Endothelial cell of umbilical vein (primary cell): Measurements from ENCODE around the gene DCAF11. TPM values are rescaled to one million over a fixed set of nuclear protein-coding genes. Genes with fewer than 3 reads are reported as not detected.

Experiments
- BruUV-seq: library from RNA; stranded (reverse); fragments of 400-500 nt; replicated peaks from 2 replicates; lab custom pipeline; 2021; lab: Mats Ljungman, UMichigan
- CTCF ChIA-PET: fragments of 300-600, 350-600 bp; sonication (Branson Sonifier 250); formaldehyde crosslinking; loops from one replicate; lab custom pipeline; 2021; ENCODE audit warnings: antibody characterized with exemption, inconsistent platforms; lab: Charles Lee
- POLR2A ChIA-PET: fragments of 300-600, 350-600 bp; sonication (Branson Sonifier 250); formaldehyde crosslinking; loops from one replicate; lab custom pipeline; 2021; ENCODE audit warnings: antibody characterized with exemption, inconsistent platforms; lab: Charles Lee
- DNase-seq: peaks from one replicate; pipeline ENCODE4 v3.0.0-alpha.2; 2011; ENCODE audit warnings: low read depth, low spot score
- FAIRE-seq: peaks from 2 replicates; lab custom pipeline; 2011; peaks lifted over from hg19 to GRCh38; lab: Jason Lieb, UNC
- H2AFZ ChIP-seq: 2 replicates; pipeline ENCODE4 v1.6.0; 2012; ENCODE audit warnings: low read depth, low read length, control low read depth, inconsistent platforms
- H3K27ac ChIP-seq: 2 replicates; pipeline ENCODE4 v1.5.1; 2011; ENCODE audit warnings: low read depth, mild to moderate bottlenecking, control low read depth, low read length, moderate library complexity; ENCODE audit not compliant: insufficient read depth
- H3K27me3 ChIP-seq, 2 experiments: 2 replicates each; pipeline versions ENCODE4 v1.6.0 to v1.6.1; 2011; ENCODE audit warnings: low read length in 2 of 2, mixed read lengths in 1 of 2; ENCODE audit not compliant: control insufficient read depth in 2 of 2, insufficient read depth in 2 of 2
- H3K36me3 ChIP-seq, 2 experiments: 2 replicates in 1 of 2; 3 replicates in 1 of 2; pipeline ENCODE4 v1.5.1; 2011; ENCODE audit warnings: low read length in 2 of 2, mild to moderate bottlenecking in 1 of 2, moderate library complexity in 1 of 2; ENCODE audit not compliant: control insufficient read depth in 2 of 2, insufficient read depth in 2 of 2; ENCODE audit errors: extremely low read depth in 1 of 2
- H3K4me1 ChIP-seq: 3 replicates; pipeline ENCODE4 v1.5.1; 2011; ENCODE audit warnings: mild to moderate bottlenecking, low read length; ENCODE audit not compliant: control insufficient read depth, insufficient read depth; ENCODE audit errors: extremely low read depth
- H3K4me2 ChIP-seq: 2 replicates; pipeline ENCODE4 v1.6.1; 2011; ENCODE audit warnings: low read length, control low read depth, mixed read lengths; ENCODE audit not compliant: insufficient read depth
- H3K4me3 ChIP-seq, 3 experiments: fragments of 200-600 bp in 1 of 3; sonication (generic), shearing (Covaris generic) in 1 of 3; replicated peaks in 1 of 3; 2 replicates each; pipeline ENCODE4 v1.5.1; 2011 to 2016; ENCODE audit warnings: control low read depth in 3 of 3, low read length in 3 of 3, mild to moderate bottlenecking in 2 of 3, inconsistent platforms in 1 of 3, low read depth in 1 of 3, moderate library complexity in 1 of 3; ENCODE audit not compliant: insufficient read depth in 1 of 3
- H3K79me2 ChIP-seq: 2 replicates; pipeline ENCODE4 v1.6.0; 2012; ENCODE audit warnings: low read length, inconsistent platforms; ENCODE audit not compliant: control insufficient read depth, insufficient read depth
- H3K9ac ChIP-seq: replicated peaks from 2 replicates; pipeline ENCODE3; 2011; ENCODE audit warnings: low read length, control low read depth; ENCODE audit not compliant: insufficient read depth; ENCODE audit errors: extremely low read depth
- H3K9me1 ChIP-seq: replicated peaks from 3 replicates; pipeline ENCODE4 v1.6.0; 2011; ENCODE audit warnings: mild to moderate bottlenecking, low read length; ENCODE audit not compliant: control insufficient read depth, insufficient read depth; ENCODE audit errors: extremely low read depth
- H3K9me3 ChIP-seq: replicated peaks from 2 replicates; pipeline ENCODE4 v1.5.1; 2012; ENCODE audit warnings: low read length, inconsistent platforms; ENCODE audit not compliant: control insufficient read depth, insufficient read depth
- H4K20me1 ChIP-seq: replicated peaks from 2 replicates; pipeline ENCODE3; 2011; ENCODE audit warnings: mild to moderate bottlenecking, low read length; ENCODE audit not compliant: control insufficient read depth, insufficient read depth; ENCODE audit errors: extremely low read depth
- EZH2 ChIP-seq: IDR thresholded peaks from 2 replicates; pipeline ENCODE4 v1.6.1; 2012; ENCODE audit warnings: borderline replicate concordance, low read depth, mild to moderate bottlenecking, moderate library complexity, low read length, inconsistent platforms; ENCODE audit not compliant: severe bottlenecking
- FOS ChIP-seq: IDR thresholded peaks from 2 replicates; pipeline ENCODE4 v1.6.1; 2011; ENCODE audit warnings: mild to moderate bottlenecking, low read length, moderate library complexity, borderline replicate concordance; ENCODE audit not compliant: insufficient read depth
- GATA2 ChIP-seq: IDR thresholded peaks from 2 replicates; pipeline ENCODE4 v1.7.0; 2011; ENCODE audit warnings: low read depth, mild to moderate bottlenecking, moderate library complexity, mixed read lengths, low read length; ENCODE audit not compliant: insufficient read length, insufficient read depth
- JUN ChIP-seq: IDR thresholded peaks from 2 replicates; pipeline ENCODE4 v1.6.1; 2011; ENCODE audit warnings: borderline replicate concordance, low read depth; ENCODE audit not compliant: insufficient read length, insufficient read depth
- MYC ChIP-seq: IDR thresholded peaks from one replicate; pipeline ENCODE4 v1.6.1; 2011; ENCODE audit warnings: mild to moderate bottlenecking, low read depth, low read length
- POLR2A ChIP-seq: IDR thresholded peaks from 2 replicates; pipeline ENCODE4 v1.6.1; 2012; ENCODE audit warnings: low read depth, mild to moderate bottlenecking, control low read depth, low read length
- POLR2AphosphoS5 ChIP-seq: IDR thresholded peaks from 2 replicates; pipeline ENCODE4 v1.6.1; 2012; ENCODE audit warnings: low read depth, mild to moderate bottlenecking, control low read depth, low read length, moderate library complexity; ENCODE audit not compliant: insufficient read depth
- dilution Hi-C: fragments of 300-500 bp; cut with MboI; formaldehyde crosslinking; loops from one replicate; pipeline ENCODE4 v1.15.0; 2019; ENCODE audit warnings: low sequenced_read_pairs; ENCODE audit not compliant: extremely low pct_ligation_motif_present
- intact Hi-C: fragments of 100-400 bp; cut with micrococcal nuclease; formaldehyde crosslinking; loops from one replicate; pipeline ENCODE4 v1.10.0; 2022
- polyA plus RNA-seq, 4 experiments: library from polyadenylated mRNA; depleted of rRNA in 3 of 4; stranded (reverse) in 3 of 4; unstranded in 1 of 4; fragments of >200 nt; gene quantifications; 2 replicates each; pipeline versions ENCODE4 v1.2.1 to v1.2.3, GENCODE V29; 2011 to 2012; ENCODE audit warnings: missing spikeins in 1 of 4
- total RNA-seq: library from RNA; stranded (reverse); gene quantifications from 2 replicates; pipeline ENCODE4 v1.2.3, GENCODE V29; 2021
- TF ChIP-seq, protein P1 (sequence below), 2 donors: IDR thresholded peaks; 1 replicate in 1 of 2; 2 replicates in 1 of 2; pipeline ENCODE4 v1.5.1; 2011; ENCODE audit warnings: low read length in 2 of 2, mild to moderate bottlenecking in 2 of 2, moderate library complexity in 2 of 2, control low read depth in 1 of 2, inconsistent platforms in 1 of 2, low read depth in 1 of 2; ENCODE audit not compliant: insufficient read depth in 1 of 2; ENCODE audit errors: extremely low read depth in 1 of 2
- TF ChIP-seq, protein P2 (sequence below): IDR thresholded peaks from 2 replicates; pipeline ENCODE4 v1.6.1; 2011; ENCODE audit not compliant: insufficient read depth, insufficient read length

DCAF11 gene
- total and polyA plus RNA-seq, 2 donors (not counting 3 experiments of a cell fraction or from before 2014, with no cell fraction given), result 37.3 to 38.5 TPM

DNA sequence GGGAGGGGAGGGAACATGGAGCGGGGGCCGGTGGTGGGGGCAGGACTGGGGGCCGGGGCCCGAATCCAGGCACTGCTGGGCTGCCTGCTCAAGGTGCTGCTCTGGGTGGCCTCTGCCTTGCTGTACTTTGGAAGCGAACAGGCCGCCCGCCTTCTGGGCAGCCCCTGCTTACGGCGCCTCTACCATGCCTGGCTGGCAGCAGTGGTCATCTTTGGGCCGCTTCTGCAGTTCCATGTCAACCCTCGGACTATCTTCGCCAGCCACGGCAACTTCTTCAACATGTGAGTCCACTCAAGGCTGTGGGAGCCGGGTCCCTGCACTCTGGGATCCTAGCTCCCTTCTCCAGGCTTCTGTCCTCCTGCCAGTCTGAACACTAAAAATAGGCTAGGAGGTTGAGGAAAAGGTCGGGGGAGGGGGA, 17.0 kb downstream of the DCAF11 start:
- Histone ChIP-seq H3K4me2 (no peak overlapping the region), H3K9me1 (no peaks in the 10 kb centered on the region), H4K20me1 (no peaks in the 10 kb centered on the region), H2AFZ (no peak overlapping the region), H3K36me3 (no peaks in the 10 kb centered on the region), H3K9ac (no peak overlapping the region), H3K4me1 (peaks cover 6% of the 10 kb centered on the region), H3K4me3 (no peak overlapping the region), H3K79me2 (peaks cover 4% of the 10 kb centered on the region), H3K27ac (no peak overlapping the region), H3K27me3 (no peaks in the 10 kb centered on the region), H3K9me3 (no peaks in the 10 kb centered on the region)
- FAIRE-seq (no peak), DNase-seq (no peak)
- no TSS peak for BruUV-seq
- CTCF ChIA-PET, result no interaction called here
- POLR2A ChIA-PET, result interaction anchor here (0.6 kb wide), 1 partner anchor 15 kb away, joined by 3 read pairs; the partner anchor contains the start of gene PSME2
- dilution Hi-C loops, result no loop called here
- intact Hi-C loops, result no loop called here
- TF ChIP-seq EZH2 (no peak), JUN (no peak), POLR2AphosphoS5 (no peak), MYC (no peak), FOS (no peak), GATA2 (no peak), POLR2A (no peak)
- TF ChIP-seq, protein P1, sequence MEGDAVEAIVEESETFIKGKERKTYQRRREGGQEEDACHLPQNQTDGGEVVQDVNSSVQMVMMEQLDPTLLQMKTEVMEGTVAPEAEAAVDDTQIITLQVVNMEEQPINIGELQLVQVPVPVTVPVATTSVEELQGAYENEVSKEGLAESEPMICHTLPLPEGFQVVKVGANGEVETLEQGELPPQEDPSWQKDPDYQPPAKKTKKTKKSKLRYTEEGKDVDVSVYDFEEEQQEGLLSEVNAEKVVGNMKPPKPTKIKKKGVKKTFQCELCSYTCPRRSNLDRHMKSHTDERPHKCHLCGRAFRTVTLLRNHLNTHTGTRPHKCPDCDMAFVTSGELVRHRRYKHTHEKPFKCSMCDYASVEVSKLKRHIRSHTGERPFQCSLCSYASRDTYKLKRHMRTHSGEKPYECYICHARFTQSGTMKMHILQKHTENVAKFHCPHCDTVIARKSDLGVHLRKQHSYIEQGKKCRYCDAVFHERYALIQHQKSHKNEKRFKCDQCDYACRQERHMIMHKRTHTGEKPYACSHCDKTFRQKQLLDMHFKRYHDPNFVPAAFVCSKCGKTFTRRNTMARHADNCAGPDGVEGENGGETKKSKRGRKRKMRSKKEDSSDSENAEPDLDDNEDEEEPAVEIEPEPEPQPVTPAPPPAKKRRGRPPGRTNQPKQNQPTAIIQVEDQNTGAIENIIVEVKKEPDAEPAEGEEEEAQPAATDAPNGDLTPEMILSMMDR (IDR thresholded peaks at IDR 0.05; ENCODE audit: extremely low read depth in 1 of 2, insufficient read depth in 1 of 2, low read depth in 1 of 2, low read length in 2 of 2), result no peak
- TF ChIP-seq, protein P2, sequence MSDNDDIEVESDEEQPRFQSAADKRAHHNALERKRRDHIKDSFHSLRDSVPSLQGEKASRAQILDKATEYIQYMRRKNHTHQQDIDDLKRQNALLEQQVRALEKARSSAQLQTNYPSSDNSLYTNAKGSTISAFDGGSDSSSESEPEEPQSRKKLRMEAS, result no peak
